ENCODE measurements around the gene CASQ2.

The CASQ2 gene

GRCh38 chr1:115656461-115657077 lies 111.9 kb downstream of the CASQ2 start:
- DNase-seq = no peak

GRCh38 chr1:115655916-115656315 lies 112.6 kb downstream of the CASQ2 start:
- DNase-seq = no peak

DNA sequence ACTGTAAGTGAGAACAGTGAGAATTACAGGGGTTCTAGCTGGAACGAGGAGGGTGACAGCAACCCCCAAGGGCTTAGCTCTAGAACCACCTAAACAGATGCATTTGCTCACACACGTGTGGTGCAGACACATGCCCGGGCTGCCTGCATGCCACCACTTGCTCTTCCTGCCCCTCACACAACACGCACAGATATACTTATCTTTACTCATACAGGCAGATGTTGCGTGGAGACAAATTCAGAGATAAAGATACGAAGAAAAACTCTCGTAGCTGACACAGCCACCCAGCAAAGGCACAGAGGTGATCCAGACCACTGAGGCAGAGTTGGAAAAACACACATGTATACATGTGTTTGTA lies 113.2 kb downstream of the CASQ2 start:
- no peak for DNase-seq

- DNase-seq = no peak
These were observed 113.7 kb downstream of the CASQ2 start for GRCh38 chr1:115654663-115655305.

DNA sequence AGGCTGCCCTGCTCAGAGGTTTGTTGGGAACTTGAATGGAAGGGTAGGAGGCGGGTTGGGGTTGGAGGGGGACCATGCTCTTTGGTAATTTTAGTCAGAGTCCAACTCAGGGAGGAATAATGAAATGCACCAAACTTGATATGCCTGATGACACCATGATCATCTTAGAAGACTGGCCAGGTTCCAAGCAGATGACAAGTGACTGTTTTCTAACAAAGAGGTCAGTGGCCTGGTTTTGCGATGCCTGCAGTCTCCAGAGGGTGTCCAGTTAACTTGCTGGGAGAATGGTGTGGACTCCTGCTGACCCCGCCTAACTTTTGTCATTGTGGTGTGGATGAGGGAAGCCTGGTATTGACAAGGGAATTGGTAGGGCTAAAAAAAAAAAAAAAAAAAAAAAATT lies 114.4 kb downstream of the CASQ2 start:
- no peak for DNase-seq

DNA sequence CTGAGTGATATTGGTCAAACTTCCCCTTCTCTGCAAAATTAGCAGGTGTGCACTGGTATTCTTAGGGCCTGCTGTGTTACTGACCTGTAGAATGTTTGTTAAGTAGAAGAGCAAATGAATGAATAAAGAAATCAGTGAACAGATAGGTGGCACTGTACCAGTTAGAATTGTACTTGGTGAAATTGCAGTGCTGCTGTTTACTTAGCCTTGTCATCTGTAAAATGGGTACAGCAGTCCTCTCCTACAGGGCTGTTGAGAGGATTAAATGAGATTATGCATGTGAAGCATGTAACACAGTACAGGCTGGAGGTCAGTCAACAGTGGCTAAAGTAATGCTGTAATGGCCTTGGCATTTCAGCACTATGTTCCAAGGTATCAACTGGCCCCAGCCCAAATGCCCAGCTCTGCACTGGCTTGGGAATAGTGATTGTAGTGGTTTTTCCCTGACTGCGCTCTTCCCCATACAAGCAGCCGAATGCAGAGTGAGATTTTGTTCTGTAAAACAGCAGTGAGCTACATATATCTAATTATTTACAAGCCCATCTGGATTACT lies 116.2 kb downstream of the CASQ2 start:
- no peak for DNase-seq

GRCh38 chr1:115651391-115651790 lies 117.1 kb downstream of the CASQ2 start:
- no peak for DNase-seq

GRCh38 chr1:115650961-115651360 lies 117.6 kb downstream of the CASQ2 start:
- no peak for DNase-seq
